PFSK-1 (cell line): ENCODE measurements around the gene ADAMTS3.

Source experiments
- POLR2AphosphoS5 ChIP-seq: IDR thresholded peaks from 2 replicates; pipeline ENCODE4 v1.6.1; 2012; ENCODE audit warnings: low read depth, mild to moderate bottlenecking, control low read depth, low read length, moderate library complexity
- TAF1 ChIP-seq: IDR thresholded peaks from 2 replicates; pipeline ENCODE4 v1.6.1; 2012; ENCODE audit warnings: low read length, control low read depth, borderline replicate concordance; ENCODE audit not compliant: insufficient read depth
- TF ChIP-seq, protein P1 (sequence below), 2 experiments: IDR thresholded peaks; 2 replicates each; pipeline versions ENCODE4 v1.6.1 to v1.8.0; 2011 to 2012; ENCODE audit warnings: low read depth in 2 of 2, low read length in 2 of 2, control low read depth in 1 of 2, inconsistent platforms in 1 of 2, mild to moderate bottlenecking in 1 of 2, moderate library complexity in 1 of 2; ENCODE audit not compliant: insufficient read depth in 1 of 2

DNA sequence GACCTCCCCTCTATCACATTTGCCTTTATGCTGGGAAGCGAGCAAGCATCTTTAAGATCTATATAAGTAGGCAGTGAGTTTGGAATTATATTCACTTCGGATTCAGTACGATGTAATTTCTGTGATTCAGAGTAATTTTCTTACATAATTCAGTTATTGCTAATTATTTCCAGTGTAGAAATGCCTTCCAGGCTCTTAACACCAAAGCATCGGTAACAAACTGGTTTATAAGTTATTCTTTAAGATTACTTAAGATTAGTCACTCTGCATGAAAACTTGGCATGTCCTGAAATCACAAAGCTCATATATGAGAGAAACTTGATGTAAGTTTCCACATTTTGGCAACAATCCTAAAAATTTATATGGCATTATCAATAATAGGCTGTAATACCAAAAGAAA is 120.8 kb downstream of the ADAMTS3 start:
- TF ChIP-seq POLR2AphosphoS5 (no peak), TAF1 (no peak)
- TF ChIP-seq, protein P1, sequence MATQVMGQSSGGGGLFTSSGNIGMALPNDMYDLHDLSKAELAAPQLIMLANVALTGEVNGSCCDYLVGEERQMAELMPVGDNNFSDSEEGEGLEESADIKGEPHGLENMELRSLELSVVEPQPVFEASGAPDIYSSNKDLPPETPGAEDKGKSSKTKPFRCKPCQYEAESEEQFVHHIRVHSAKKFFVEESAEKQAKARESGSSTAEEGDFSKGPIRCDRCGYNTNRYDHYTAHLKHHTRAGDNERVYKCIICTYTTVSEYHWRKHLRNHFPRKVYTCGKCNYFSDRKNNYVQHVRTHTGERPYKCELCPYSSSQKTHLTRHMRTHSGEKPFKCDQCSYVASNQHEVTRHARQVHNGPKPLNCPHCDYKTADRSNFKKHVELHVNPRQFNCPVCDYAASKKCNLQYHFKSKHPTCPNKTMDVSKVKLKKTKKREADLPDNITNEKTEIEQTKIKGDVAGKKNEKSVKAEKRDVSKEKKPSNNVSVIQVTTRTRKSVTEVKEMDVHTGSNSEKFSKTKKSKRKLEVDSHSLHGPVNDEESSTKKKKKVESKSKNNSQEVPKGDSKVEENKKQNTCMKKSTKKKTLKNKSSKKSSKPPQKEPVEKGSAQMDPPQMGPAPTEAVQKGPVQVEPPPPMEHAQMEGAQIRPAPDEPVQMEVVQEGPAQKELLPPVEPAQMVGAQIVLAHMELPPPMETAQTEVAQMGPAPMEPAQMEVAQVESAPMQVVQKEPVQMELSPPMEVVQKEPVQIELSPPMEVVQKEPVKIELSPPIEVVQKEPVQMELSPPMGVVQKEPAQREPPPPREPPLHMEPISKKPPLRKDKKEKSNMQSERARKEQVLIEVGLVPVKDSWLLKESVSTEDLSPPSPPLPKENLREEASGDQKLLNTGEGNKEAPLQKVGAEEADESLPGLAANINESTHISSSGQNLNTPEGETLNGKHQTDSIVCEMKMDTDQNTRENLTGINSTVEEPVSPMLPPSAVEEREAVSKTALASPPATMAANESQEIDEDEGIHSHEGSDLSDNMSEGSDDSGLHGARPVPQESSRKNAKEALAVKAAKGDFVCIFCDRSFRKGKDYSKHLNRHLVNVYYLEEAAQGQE (IDR thresholded peaks at IDR 0.05; ENCODE audit: insufficient read depth in 1 of 2, low read depth in 2 of 2, low read length in 2 of 2): no peak
